ENCODE results near the gene TMEM17.

Gene TMEM17

GRCh38 chr2:62539606-62540407, 33.8 kb upstream of the TMEM17 start:
- TF ChIP-seq EZH2phosphoT487 (IDR thresholded peaks at IDR 0.05; ENCODE audit: borderline replicate concordance, low read length) (no peak), CTCF (IDR thresholded peaks at IDR 0.05; ENCODE audit: low read depth, low read length, poor library complexity, severe bottlenecking) (no peak)
- H3K4me3 ChIP-seq (ENCODE audit: low read length): no peak overlapping the region
- H3K27me3 ChIP-seq (ENCODE audit: control insufficient read depth, low read length): no peaks in the 10 kb centered on the region
- H3K9me2 ChIP-seq (replicated peaks; ENCODE audit: control insufficient read depth, low read length): no peaks in the 10 kb centered on the region
- no peaks in the 10 kb centered on the region for H3F3A ChIP-seq (ENCODE audit: control insufficient read depth, insufficient read depth)
- no peaks in the 10 kb centered on the region for H3K4me1 ChIP-seq (ENCODE audit: control insufficient read depth, low read length)
- H3K36me3 ChIP-seq (ENCODE audit: control insufficient read depth, low read length): no peaks in the 10 kb centered on the region
- no peak overlapping the region for H3K27ac ChIP-seq (ENCODE audit: low read depth, low read length)
- no peaks in the 10 kb centered on the region for H3K79me2 ChIP-seq (ENCODE audit: control insufficient read depth, low read length)
- H3K4me2 ChIP-seq (ENCODE audit: low read length): no peak overlapping the region
- H4K20me1 ChIP-seq (ENCODE audit: control insufficient read depth, insufficient read depth, low read depth, low read length): no peaks in the 10 kb centered on the region
- H3K9me3 ChIP-seq (ENCODE audit: control insufficient read depth, insufficient read depth, low read length): 0 out of 2 replicates have a peak, but pooled peaks cover 3% of the 10 kb centered on the region

GRCh38 chr2:62538756-62539155, 32.8 kb upstream of the TMEM17 start:
- 0 out of 2 replicates have a peak, but pooled peaks cover 3% of the 10 kb centered on the region for H3K9me3 ChIP-seq (ENCODE audit: control insufficient read depth, insufficient read depth, low read length)
- H3F3A ChIP-seq (ENCODE audit: control insufficient read depth, insufficient read depth): no peaks in the 10 kb centered on the region
- H3K27me3 ChIP-seq (ENCODE audit: control insufficient read depth, low read length): no peaks in the 10 kb centered on the region
- H3K36me3 ChIP-seq (ENCODE audit: control insufficient read depth, low read length): no peaks in the 10 kb centered on the region
- no peak overlapping the region for H3K27ac ChIP-seq (ENCODE audit: low read depth, low read length)
- no peak for TF ChIP-seq CTCF (IDR thresholded peaks at IDR 0.05; ENCODE audit: low read depth, low read length, poor library complexity, severe bottlenecking)
- H3K9me2 ChIP-seq (replicated peaks; ENCODE audit: control insufficient read depth, low read length): no peaks in the 10 kb centered on the region
- H3K4me3 ChIP-seq (ENCODE audit: low read length): no peak overlapping the region
- no peak overlapping the region for H3K4me2 ChIP-seq (ENCODE audit: low read length)
- no peaks in the 10 kb centered on the region for H4K20me1 ChIP-seq (ENCODE audit: control insufficient read depth, insufficient read depth, low read depth, low read length)
- no peaks in the 10 kb centered on the region for H3K79me2 ChIP-seq (ENCODE audit: control insufficient read depth, low read length)
- no peaks in the 10 kb centered on the region for H3K4me1 ChIP-seq (ENCODE audit: control insufficient read depth, low read length)

- no peaks in the 10 kb centered on the region for H4K20me1 ChIP-seq (ENCODE audit: control insufficient read depth, insufficient read depth, low read depth, low read length)
- TF ChIP-seq EZH2phosphoT487 (IDR thresholded peaks at IDR 0.05; ENCODE audit: borderline replicate concordance, low read length) (no peak), CTCF (IDR thresholded peaks at IDR 0.05; ENCODE audit: low read depth, low read length, poor library complexity, severe bottlenecking) (no peak)
- no peaks in the 10 kb centered on the region for H3K79me2 ChIP-seq (ENCODE audit: control insufficient read depth, low read length)
- no peak overlapping the region for H3K27ac ChIP-seq (ENCODE audit: low read depth, low read length)
- H3K4me1 ChIP-seq (ENCODE audit: control insufficient read depth, low read length): no peaks in the 10 kb centered on the region
- H3K27me3 ChIP-seq (ENCODE audit: control insufficient read depth, low read length): no peaks in the 10 kb centered on the region
- no peaks in the 10 kb centered on the region for H3K36me3 ChIP-seq (ENCODE audit: control insufficient read depth, low read length)
- peaks cover 3% of the 10 kb centered on the region; the same call in 1 of the 2 replicates for H3K9me3 ChIP-seq (ENCODE audit: control insufficient read depth, insufficient read depth, low read length)
- H3K4me2 ChIP-seq (ENCODE audit: low read length): no peak overlapping the region
- no peak overlapping the region for H3K4me3 ChIP-seq (ENCODE audit: low read length)
- no peaks in the 10 kb centered on the region for H3F3A ChIP-seq (ENCODE audit: control insufficient read depth, insufficient read depth)
- no peaks in the 10 kb centered on the region for H3K9me2 ChIP-seq (replicated peaks; ENCODE audit: control insufficient read depth, low read length)
Observed at GRCh38 chr2:62537814-62538213, 31.8 kb upstream of the TMEM17 start.
